ENCODE data around the gene KIAA0040. TPM values are rescaled to one million over a fixed set of nuclear protein-coding genes. Genes with fewer than 3 reads are reported as not detected.

The KIAA0040 gene
- total RNA-seq (10 to 100 TPM; 17.6 to 36.0 (median 22.3) TPM), polyA plus RNA-seq (7.5 TPM)
- long read RNA-seq, donor 1, full-length matches to known transcripts, result 8 of 15 reads
- long read RNA-seq, donor 1, partial matches to known transcripts, result 0 of 15 reads
- long read RNA-seq, donor 1, other reads (novel, unspliced or antisense), result 7 of 15 reads
- long read RNA-seq, donor 2, full-length matches to known transcripts, result 3 of 7 reads
- long read RNA-seq, donor 2, partial matches to known transcripts, result 0 of 7 reads
- long read RNA-seq, donor 2, other reads (novel, unspliced or antisense), result 4 of 7 reads
- long read RNA-seq, donor 3, full-length matches to known transcripts, result 16 of 38 reads
- long read RNA-seq, donor 3, partial matches to known transcripts, result 0 of 38 reads
- long read RNA-seq, donor 3, other reads (novel, unspliced or antisense), result 22 of 38 reads
- long read RNA-seq, donor 4, full-length matches to known transcripts, result 1 of 7 reads
- long read RNA-seq, donor 4, partial matches to known transcripts, result 0 of 7 reads
- long read RNA-seq, donor 4, other reads (novel, unspliced or antisense), result 6 of 7 reads

GRCh38 chr1:175192630-175193526 lies at the start of gene KIAA0040:
TSS of gene KIAA0040 (minus strand) at chr1:175192776. CDS start at chr1:175161013, 31,763 bp downstream.
- DNase-seq (peak; percentile 84 to 92 (median 91)), ATAC-seq (peak; percentile 90 to 94)
- H3K27me3 ChIP-seq (ENCODE audit: control insufficient read depth, insufficient read depth), result no peaks in the 10 kb centered on the region
- peak within 1 kb of the TSS; percentile 74 for H3K4me3 ChIP-seq (ENCODE audit: low read length)
- peak within 1 kb of the TSS; percentile 95 for H3K27ac ChIP-seq (ENCODE audit: low read length)
- intact Hi-C loops (cut with DNase I), result loop anchor here in 1 of 4 donors (2.0 kb wide), 1 partner anchor 36 kb away; no protein-coding TSS in a partner anchor
- no peaks in the 10 kb centered on the region for H3K9me3 ChIP-seq (ENCODE audit: control insufficient read depth, low read length)
- peaks cover 2% of the 10 kb centered on the region for H3K4me1 ChIP-seq (ENCODE audit: control insufficient read depth, insufficient read depth, low read length)
- WGBS, result 3% methylated on average over 62 of the region's 62 CpGs

- H3K4me1 ChIP-seq (ENCODE audit: control insufficient read depth, insufficient read depth, low read length), result no peaks in the 10 kb centered on the region
- H3K27me3 ChIP-seq (ENCODE audit: control insufficient read depth, insufficient read depth), result no peaks in the 10 kb centered on the region
- ATAC-seq, result no peak
- 95% methylated on average over 1 of the region's 1 CpG for WGBS
- no peak overlapping the region for H3K27ac ChIP-seq (ENCODE audit: low read length)
- H3K9me3 ChIP-seq (ENCODE audit: control insufficient read depth, low read length), result no peaks in the 10 kb centered on the region
- no peak for DNase-seq
- H3K4me3 ChIP-seq (ENCODE audit: low read length), result no peak overlapping the region
- intact Hi-C loops (cut with DNase I), result no loop called here
Observed at GRCh38 chr1:175237389-175237788, 44.8 kb upstream of the KIAA0040 start.

GRCh38 chr1:175234639-175235038 lies 42.1 kb upstream of the KIAA0040 start:
- ATAC-seq, result no peak
- no peak overlapping the region for H3K4me3 ChIP-seq (ENCODE audit: low read length)

GRCh38 chr1:175232335-175232734 lies 39.8 kb upstream of the KIAA0040 start:
- 31% methylated on average over 2 of the region's 2 CpGs for WGBS
- no peaks in the 10 kb centered on the region for H3K27me3 ChIP-seq (ENCODE audit: control insufficient read depth, insufficient read depth)
- ATAC-seq (no peak), DNase-seq (no peak)
- H3K27ac ChIP-seq (ENCODE audit: low read length), result no peak overlapping the region
- H3K9me3 ChIP-seq (ENCODE audit: control insufficient read depth, low read length), result no peaks in the 10 kb centered on the region
- no peak overlapping the region for H3K4me3 ChIP-seq (ENCODE audit: low read length)
- intact Hi-C loops (cut with DNase I), result no loop called here
- no peaks in the 10 kb centered on the region for H3K4me1 ChIP-seq (ENCODE audit: control insufficient read depth, insufficient read depth, low read length)

More at GRCh38 chr1:175234639-175235038, 42.1 kb upstream of the KIAA0040 start:
- WGBS, result 83% methylated on average over 3 of the region's 3 CpGs
- Histone ChIP-seq H3K27me3 (ENCODE audit: control insufficient read depth, insufficient read depth) (no peaks in the 10 kb centered on the region), H3K4me1 (ENCODE audit: control insufficient read depth, insufficient read depth, low read length) (no peaks in the 10 kb centered on the region), H3K9me3 (ENCODE audit: control insufficient read depth, low read length) (no peaks in the 10 kb centered on the region), H3K27ac (ENCODE audit: low read length) (no peak overlapping the region)
- intact Hi-C loops (cut with DNase I), result no loop called here
- DNase-seq, result no peak

GRCh38 chr1:175225805-175226129 lies 33.2 kb upstream of the KIAA0040 start:
- peaks cover 5% of the 10 kb centered on the region for H3K4me1 ChIP-seq (ENCODE audit: control insufficient read depth, insufficient read depth, low read length)
- H3K27ac ChIP-seq (ENCODE audit: low read length), result no peak overlapping the region
- H3K27me3 ChIP-seq (ENCODE audit: control insufficient read depth, insufficient read depth), result no peaks in the 10 kb centered on the region
- intact Hi-C loops (cut with DNase I), result loop anchor here in 1 of 4 donors (10.0 kb wide), 1 partner anchor 61 kb away; no protein-coding TSS in a partner anchor
- no peak overlapping the region for H3K4me3 ChIP-seq (ENCODE audit: low read length)
- H3K9me3 ChIP-seq (ENCODE audit: control insufficient read depth, low read length), result no peaks in the 10 kb centered on the region
- no peak for ATAC-seq
- WGBS, result 0% methylated on average over 1 of the region's 1 CpG
- no peak for DNase-seq

GRCh38 chr1:175222296-175222938 lies 29.8 kb upstream of the KIAA0040 start:
- peak in 1 of 3 donors; percentile 51 for DNase-seq
- Histone ChIP-seq H3K4me1 (ENCODE audit: control insufficient read depth, insufficient read depth, low read length) (peaks cover 6% of the 10 kb centered on the region), H3K4me3 (ENCODE audit: low read length) (no peak overlapping the region), H3K27ac (ENCODE audit: low read length) (no peak overlapping the region), H3K27me3 (ENCODE audit: control insufficient read depth, insufficient read depth) (no peaks in the 10 kb centered on the region), H3K9me3 (ENCODE audit: control insufficient read depth, low read length) (no peaks in the 10 kb centered on the region)
- no peak for ATAC-seq
- intact Hi-C loops (cut with DNase I), result loop anchor here in 3 of 4 donors (5.0 to 10.0 kb wide), 2 partner anchors 58 to 65 kb away; no protein-coding TSS in a partner anchor
- 76% methylated on average over 10 of the region's 10 CpGs for WGBS

- ATAC-seq, result peak; percentile 55 to 66
- 46% methylated on average over 10 of the region's 10 CpGs for WGBS
Observed at GRCh38 chr1:175221557-175222175, 29.1 kb upstream of the KIAA0040 start.

GRCh38 chr1:175220853-175221556 lies 28.4 kb upstream of the KIAA0040 start:
- intact Hi-C loops (cut with DNase I), result loop anchor here in 3 of 4 donors (5.0 to 10.0 kb wide), 2 partner anchors 56 to 64 kb away; no protein-coding TSS in a partner anchor
- Histone ChIP-seq H3K4me3 (ENCODE audit: low read length) (no peak overlapping the region), H3K9me3 (ENCODE audit: control insufficient read depth, low read length) (no peaks in the 10 kb centered on the region), H3K4me1 (ENCODE audit: control insufficient read depth, insufficient read depth, low read length) (peaks cover 6% of the 10 kb centered on the region), H3K27ac (ENCODE audit: low read length) (peak overlapping the region; percentile 20), H3K27me3 (ENCODE audit: control insufficient read depth, insufficient read depth) (no peaks in the 10 kb centered on the region)
- ATAC-seq (peak; percentile 25 to 38), DNase-seq (no peak)
- 59% methylated on average over 11 of the region's 11 CpGs for WGBS

More at GRCh38 chr1:175221557-175222175, 29.1 kb upstream of the KIAA0040 start:
- Histone ChIP-seq H3K4me3 (ENCODE audit: low read length) (no peak overlapping the region), H3K4me1 (ENCODE audit: control insufficient read depth, insufficient read depth, low read length) (peaks cover 6% of the 10 kb centered on the region), H3K27me3 (ENCODE audit: control insufficient read depth, insufficient read depth) (no peaks in the 10 kb centered on the region), H3K9me3 (ENCODE audit: control insufficient read depth, low read length) (no peaks in the 10 kb centered on the region), H3K27ac (ENCODE audit: low read length) (no peak overlapping the region)
- intact Hi-C loops (cut with DNase I), result loop anchor here in 3 of 4 donors (5.0 to 10.0 kb wide), 2 partner anchors 57 to 64 kb away; no protein-coding TSS in a partner anchor
- DNase-seq, result peak in 2 of 3 donors; percentile 58 to 70

GRCh38 chr1:175219774-175220173 lies 27.2 kb upstream of the KIAA0040 start:
- peak overlapping the region; percentile 21 for H3K27ac ChIP-seq (ENCODE audit: low read length)

More at GRCh38 chr1:175219774-175220173, 27.2 kb upstream of the KIAA0040 start:
- Histone ChIP-seq H3K4me3 (ENCODE audit: low read length) (no peak overlapping the region), H3K27me3 (ENCODE audit: control insufficient read depth, insufficient read depth) (no peaks in the 10 kb centered on the region), H3K9me3 (ENCODE audit: control insufficient read depth, low read length) (no peaks in the 10 kb centered on the region), H3K4me1 (ENCODE audit: control insufficient read depth, insufficient read depth, low read length) (peaks cover 6% of the 10 kb centered on the region)
- DNase-seq (no peak), ATAC-seq (peak; percentile 25 to 75)
- WGBS, result 68% methylated on average over 2 of the region's 2 CpGs
- intact Hi-C loops (cut with DNase I), result loop anchor here in 3 of 4 donors (5.0 to 10.0 kb wide), 2 partner anchors 55 to 62 kb away; no protein-coding TSS in a partner anchor

Measured in right cardiac atrium (tissue), 5 donors.